H9 (cell line): ENCODE measurements around the gene TMEM123. TPM values are rescaled to one million over a fixed set of nuclear protein-coding genes. Genes with fewer than 3 reads are reported as not detected.

Source experiments
- DNase-seq: peaks from one replicate; pipeline ENCODE4 v3.0.0-alpha.2; 2017
- H2AFZ ChIP-seq: one replicate; pipeline ENCODE4 v1.6.1; 2013; ENCODE audit warnings: mild to moderate bottlenecking, low read length, control low read depth, moderate library complexity
- H2AK5ac ChIP-seq: 2 replicates; pipeline ENCODE4 v1.6.1; 2013; ENCODE audit warnings: low read length, control low read depth, mixed read lengths; ENCODE audit not compliant: insufficient read length
- H2BK120ac ChIP-seq: one replicate; pipeline ENCODE4 v1.6.1; 2013; ENCODE audit warnings: low read depth, mild to moderate bottlenecking, low read length, control low read depth, inconsistent platforms; ENCODE audit not compliant: poor library complexity, severe bottlenecking
- H2BK12ac ChIP-seq: 2 replicates; pipeline ENCODE4 v1.6.1; 2013; ENCODE audit warnings: low read length, control low read depth, mixed read lengths, low read depth; ENCODE audit not compliant: insufficient read length
- H2BK15ac ChIP-seq: 2 replicates; pipeline ENCODE4 v1.6.1; 2013; ENCODE audit warnings: low read depth, low read length, control low read depth
- H2BK20ac ChIP-seq: one replicate; pipeline ENCODE4 v1.6.1; 2013; ENCODE audit warnings: low read depth, mild to moderate bottlenecking, low read length, control low read depth, inconsistent platforms; ENCODE audit not compliant: poor library complexity, severe bottlenecking
- H2BK5ac ChIP-seq: 2 replicates; pipeline ENCODE4 v1.6.1; 2013; ENCODE audit warnings: low read length, control low read depth, mixed read lengths; ENCODE audit not compliant: insufficient read length
- H3K14ac ChIP-seq: 2 replicates; pipeline ENCODE4 v1.6.1; 2013; ENCODE audit warnings: low read length, control low read depth; ENCODE audit not compliant: insufficient read depth
- H3K18ac ChIP-seq: 2 replicates; pipeline ENCODE4 v1.6.1; 2013; ENCODE audit warnings: low read depth, mild to moderate bottlenecking, mixed read lengths, low read length, control low read depth; ENCODE audit not compliant: insufficient read length
- H3K23ac ChIP-seq: 2 replicates; pipeline ENCODE4 v1.6.1; 2013; ENCODE audit warnings: low read length, control low read depth, mixed read lengths, low read depth; ENCODE audit not compliant: insufficient read length
- H3K23me2 ChIP-seq: 2 replicates; pipeline ENCODE4 v1.6.1; 2013; ENCODE audit warnings: low read depth, mild to moderate bottlenecking, mixed read lengths, low read length, control low read depth; ENCODE audit not compliant: insufficient read length, poor library complexity, severe bottlenecking
- H3K27ac ChIP-seq: 2 replicates; pipeline ENCODE4 v1.5.1; 2013; ENCODE audit warnings: low read length, control low read depth, mixed read lengths, low read depth; ENCODE audit not compliant: insufficient read length
- H3K27me3 ChIP-seq: 2 replicates; pipeline ENCODE4 v1.6.1; 2013; ENCODE audit warnings: low read length, control low read depth, inconsistent platforms; ENCODE audit not compliant: insufficient read depth
- H3K4ac ChIP-seq: 2 replicates; pipeline ENCODE4 v1.6.1; 2013; ENCODE audit warnings: low read depth, mild to moderate bottlenecking, control low read depth, inconsistent platforms, low read length, moderate library complexity
- H3K4me1 ChIP-seq: 2 replicates; pipeline ENCODE4 v1.6.1; 2013; ENCODE audit warnings: low read length, control low read depth, inconsistent platforms; ENCODE audit not compliant: insufficient read depth
- H3K4me2 ChIP-seq: 2 replicates; pipeline ENCODE4 v1.6.1; 2013; ENCODE audit warnings: low read length, control low read depth, mixed read lengths; ENCODE audit not compliant: insufficient read length, insufficient read depth
- H3K56ac ChIP-seq: 2 replicates; pipeline ENCODE4 v1.6.1; 2013; ENCODE audit warnings: low read depth, mild to moderate bottlenecking, mixed read lengths, low read length, control low read depth; ENCODE audit not compliant: insufficient read length
- H3K79me1 ChIP-seq: 2 replicates; pipeline ENCODE4 v1.6.1; 2013; ENCODE audit warnings: low read depth, mild to moderate bottlenecking, moderate library complexity, low read length, control low read depth, inconsistent platforms; ENCODE audit not compliant: insufficient read depth, poor library complexity, severe bottlenecking
- H3K79me2 ChIP-seq: 2 replicates; pipeline ENCODE4 v1.6.1; 2013; ENCODE audit warnings: low read length, control low read depth, inconsistent platforms; ENCODE audit not compliant: insufficient read depth
- H3K9ac ChIP-seq: 2 replicates; pipeline ENCODE4 v1.6.1; 2013; ENCODE audit warnings: low read length, control low read depth, mixed read lengths; ENCODE audit not compliant: insufficient read length; ENCODE audit errors: extremely low read depth
- H3K9me3 ChIP-seq: one replicate; pipeline ENCODE4 v1.6.1; 2013; ENCODE audit warnings: low read depth, low read length, inconsistent platforms; ENCODE audit not compliant: control insufficient read depth
- H3T11ph ChIP-seq: one replicate; pipeline ENCODE4 v1.6.1; 2013; ENCODE audit warnings: mild to moderate bottlenecking, low read length, control low read depth, inconsistent platforms
- H4K20me1 ChIP-seq: one replicate; pipeline ENCODE4 v1.6.1; 2013; ENCODE audit not compliant: control insufficient read depth, insufficient read length, insufficient read depth
- H4K5ac ChIP-seq: 2 replicates; pipeline ENCODE4 v1.6.1; 2013; ENCODE audit warnings: low read depth, mild to moderate bottlenecking, mixed read lengths, low read length, control low read depth; ENCODE audit not compliant: insufficient read length
- H4K8ac ChIP-seq: replicated peaks from 2 replicates; pipeline ENCODE4 v1.6.1; 2013; ENCODE audit warnings: low read length, control low read depth, mixed read lengths, low read depth; ENCODE audit not compliant: insufficient read length
- H4K91ac ChIP-seq: 2 replicates; pipeline ENCODE4 v1.6.1; 2013; ENCODE audit warnings: low read depth, mild to moderate bottlenecking, moderate library complexity, mixed read lengths, low read length, control low read depth; ENCODE audit not compliant: insufficient read length
- H3K27ac Mint-ChIP-seq, 3 experiments: 2 replicates in 2 of 3; 3 replicates in 1 of 3; pipeline ENCODE4 v1.8.0; 2020 to 2021; ENCODE audit warnings: mixed read lengths in 3 of 3, mild to moderate bottlenecking in 1 of 3, moderate library complexity in 1 of 3
- H3K27me3 Mint-ChIP-seq: 2 replicates; pipeline ENCODE4 v1.8.0; 2021; ENCODE audit warnings: low read depth, mild to moderate bottlenecking, moderate library complexity, mixed read lengths
- H3K36me3 Mint-ChIP-seq, 3 experiments: 2 replicates in 2 of 3; 3 replicates in 1 of 3; pipeline ENCODE4 v1.8.0; 2020 to 2021; ENCODE audit warnings: low read depth in 3 of 3, mixed read lengths in 3 of 3; ENCODE audit not compliant: insufficient read depth in 1 of 3
- H3K4me1 Mint-ChIP-seq, 2 experiments: 2 replicates each; pipeline ENCODE4 v1.8.0; 2020; ENCODE audit warnings: mixed read lengths in 2 of 2
- H3K4me3 Mint-ChIP-seq, 2 experiments: 2 replicates in 1 of 2; 3 replicates in 1 of 2; pipeline ENCODE4 v1.8.0; 2020 to 2021; ENCODE audit warnings: mild to moderate bottlenecking in 2 of 2, mixed read lengths in 2 of 2, moderate library complexity in 1 of 2
- H3K9me3 Mint-ChIP-seq, 2 experiments: 2 replicates in 1 of 2; 3 replicates in 1 of 2; pipeline ENCODE4 v1.8.0; 2020; ENCODE audit warnings: mild to moderate bottlenecking in 2 of 2, mixed read lengths in 2 of 2, moderate library complexity in 1 of 2
- WGBS: extraction: QIAGEN DNeasy Blood & Tissue Kit; methylation state at CpG from one replicate; pipeline ENCODE4 v1.1.7; 2013; ENCODE audit warnings: missing lambda C conversion rate, low lambda C conversion rate, mixed read lengths; ENCODE audit not compliant: insufficient read length; ENCODE audit errors: extremely low coverage; 5-methylcytosine and 5-hydroxymethylcytosine counted together
- total RNA-seq: library from RNA; stranded (reverse); gene quantifications from 2 replicates; pipeline ENCODE4 v1.2.1, GENCODE V29; 2021
- TF ChIP-seq, protein P1 (sequence below): fragments of 200-600 bp; sonication (generic); conservative IDR thresholded peaks from 3 replicates; pipeline ENCODE4 v1.8.0; 2021; ENCODE audit warnings: antibody characterized with exemption, mild to moderate bottlenecking

The TMEM123 gene
- total RNA-seq, 1 experiment from 2014 or later, result 76.7 TPM

DNA sequence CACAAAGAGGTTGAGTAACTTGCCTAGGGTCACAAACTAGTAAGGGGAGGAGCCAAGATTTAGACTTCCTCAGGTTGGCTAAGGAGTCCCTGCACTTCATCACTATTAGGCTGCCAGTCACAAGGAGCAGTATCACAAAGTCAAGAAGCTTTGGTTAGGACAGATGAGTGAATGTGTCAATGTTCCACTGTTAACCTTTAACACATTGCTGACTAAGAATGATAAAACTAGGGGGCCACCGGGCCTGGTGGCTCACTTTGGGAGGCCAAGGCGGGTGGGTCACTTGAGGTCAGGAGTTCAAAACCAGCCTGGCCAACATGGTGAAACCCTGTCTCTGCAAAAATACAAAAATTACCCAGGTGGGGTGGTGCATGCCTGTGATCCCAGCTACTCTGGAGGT lies 32.0 kb downstream of the TMEM123 start:
- H2AK5ac ChIP-seq, result no peak overlapping the region
- no peaks in the 10 kb centered on the region for H4K20me1 ChIP-seq
- H4K8ac ChIP-seq, result no peak overlapping the region
- Mint-ChIP-seq H3K9me3 (peaks cover 15 to 20% of the 10 kb centered on the region in 2 experiments), H3K27ac (no peak overlapping the region), H3K27me3 (no peaks in the 10 kb centered on the region), H3K4me1 (no peaks in the 10 kb centered on the region), H3K4me3 (no peak overlapping the region), H3K36me3 (peaks cover 13 to 33% (median 28%) of the 10 kb centered on the region in 3 experiments)
- H3K18ac ChIP-seq, result no peak overlapping the region
- no peaks in the 10 kb centered on the region for H3K79me2 ChIP-seq
- no peak overlapping the region for H3K4me2 ChIP-seq
- no CpG with 5 or more reads among the region's 2 CpGs for WGBS
- no peak overlapping the region for H3K14ac ChIP-seq
- no peak overlapping the region for H3K4ac ChIP-seq
- H3K56ac ChIP-seq, result no peak overlapping the region
- H3K9me3 ChIP-seq, result no peaks in the 10 kb centered on the region
- no peak overlapping the region for H2AFZ ChIP-seq
- no peaks in the 10 kb centered on the region for H3K23me2 ChIP-seq
- no peak overlapping the region for H2BK120ac ChIP-seq
- no peak overlapping the region for H2BK20ac ChIP-seq
- H3K27ac ChIP-seq, result no peak overlapping the region
- no peak overlapping the region for H4K91ac ChIP-seq
- no peak overlapping the region for H3K23ac ChIP-seq
- no peak overlapping the region for H2BK5ac ChIP-seq
- H3K9ac ChIP-seq, result no peak overlapping the region
- no peak overlapping the region for H4K5ac ChIP-seq
- H2BK12ac ChIP-seq, result no peak overlapping the region
- no peaks in the 10 kb centered on the region for H3K79me1 ChIP-seq
- no peak overlapping the region for H2BK15ac ChIP-seq
- DNase-seq, result no peak
- H3T11ph ChIP-seq, result no peak overlapping the region
- no peaks in the 10 kb centered on the region for H3K4me1 ChIP-seq
- TF ChIP-seq, protein P1, sequence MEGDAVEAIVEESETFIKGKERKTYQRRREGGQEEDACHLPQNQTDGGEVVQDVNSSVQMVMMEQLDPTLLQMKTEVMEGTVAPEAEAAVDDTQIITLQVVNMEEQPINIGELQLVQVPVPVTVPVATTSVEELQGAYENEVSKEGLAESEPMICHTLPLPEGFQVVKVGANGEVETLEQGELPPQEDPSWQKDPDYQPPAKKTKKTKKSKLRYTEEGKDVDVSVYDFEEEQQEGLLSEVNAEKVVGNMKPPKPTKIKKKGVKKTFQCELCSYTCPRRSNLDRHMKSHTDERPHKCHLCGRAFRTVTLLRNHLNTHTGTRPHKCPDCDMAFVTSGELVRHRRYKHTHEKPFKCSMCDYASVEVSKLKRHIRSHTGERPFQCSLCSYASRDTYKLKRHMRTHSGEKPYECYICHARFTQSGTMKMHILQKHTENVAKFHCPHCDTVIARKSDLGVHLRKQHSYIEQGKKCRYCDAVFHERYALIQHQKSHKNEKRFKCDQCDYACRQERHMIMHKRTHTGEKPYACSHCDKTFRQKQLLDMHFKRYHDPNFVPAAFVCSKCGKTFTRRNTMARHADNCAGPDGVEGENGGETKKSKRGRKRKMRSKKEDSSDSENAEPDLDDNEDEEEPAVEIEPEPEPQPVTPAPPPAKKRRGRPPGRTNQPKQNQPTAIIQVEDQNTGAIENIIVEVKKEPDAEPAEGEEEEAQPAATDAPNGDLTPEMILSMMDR, result no peak
- H3K27me3 ChIP-seq, result no peaks in the 10 kb centered on the region
